Neuron (in vitro differentiated cells): ENCODE measurements around the gene GABBR2.
"Not testable (repeated sequence)": the region's sequence is repeated elsewhere in the genome, so short reads cannot be mapped to it uniquely, and the experiment has no call there.

ENCODE experiments used
- H2AFZ ChIP-seq: one replicate; pipeline ENCODE4 v1.6.1; 2013; ENCODE audit warnings: low read depth, mild to moderate bottlenecking, inconsistent platforms, low read length, moderate library complexity
- H3K27me3 ChIP-seq: one replicate; pipeline ENCODE4 v1.6.1; 2013; ENCODE audit warnings: low read length; ENCODE audit not compliant: insufficient read depth
- H3K36me3 ChIP-seq: one replicate; pipeline ENCODE4 v1.6.1; 2013; ENCODE audit warnings: low read length; ENCODE audit not compliant: insufficient read depth
- H3K4me1 ChIP-seq: one replicate; pipeline ENCODE4 v1.6.1; 2013; ENCODE audit warnings: low read length; ENCODE audit not compliant: insufficient read depth
- H3K4me3 ChIP-seq: 2 replicates; pipeline ENCODE4 v1.5.1; 2013; ENCODE audit warnings: mild to moderate bottlenecking, low read length, moderate library complexity
- H3K9me3 ChIP-seq: one replicate; pipeline ENCODE4 v1.6.1; 2013; ENCODE audit warnings: low read length

Gene GABBR2

GRCh38 chr9:98584853-98585438 lies 123.8 kb downstream of the GABBR2 start:
- not testable (repeated sequence) for H3K9me3 ChIP-seq, H2AFZ ChIP-seq, H3K36me3 ChIP-seq, H3K4me3 ChIP-seq, H3K4me1 ChIP-seq, H3K27me3 ChIP-seq

- H3K36me3 ChIP-seq = no peaks in the 10 kb centered on the region
- H3K4me1 ChIP-seq = no peaks in the 10 kb centered on the region
- H2AFZ ChIP-seq = no peak overlapping the region
- H3K4me3 ChIP-seq = no peak overlapping the region
- H3K9me3 ChIP-seq = no peaks in the 10 kb centered on the region
- H3K27me3 ChIP-seq = no peaks in the 10 kb centered on the region
Measured at GRCh38 chr9:98584059-98584458, 124.7 kb downstream of the GABBR2 start.

DNA sequence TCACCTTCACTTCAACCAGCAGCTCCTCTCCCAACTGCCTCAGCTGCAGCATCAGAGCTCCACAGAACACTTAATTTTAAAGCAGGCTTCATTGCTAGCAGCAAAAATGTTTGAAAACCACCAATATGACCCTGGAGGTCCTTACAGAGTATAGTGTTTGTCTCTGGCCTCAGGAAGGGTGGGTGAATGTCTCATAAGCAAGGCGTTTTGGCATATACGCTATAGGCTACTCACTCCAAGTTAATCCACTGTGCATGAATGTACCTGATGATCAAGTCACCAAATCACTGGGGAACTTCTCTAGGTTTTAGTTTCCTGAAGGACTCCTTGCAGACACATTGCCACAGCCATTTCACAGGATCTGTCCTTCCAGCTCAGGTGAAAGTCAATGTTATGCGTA lies 125.3 kb downstream of the GABBR2 start:
- Histone ChIP-seq H2AFZ (no peak overlapping the region), H3K27me3 (no peaks in the 10 kb centered on the region), H3K9me3 (no peaks in the 10 kb centered on the region), H3K4me3 (no peak overlapping the region), H3K4me1 (no peaks in the 10 kb centered on the region), H3K36me3 (no peaks in the 10 kb centered on the region)

DNA sequence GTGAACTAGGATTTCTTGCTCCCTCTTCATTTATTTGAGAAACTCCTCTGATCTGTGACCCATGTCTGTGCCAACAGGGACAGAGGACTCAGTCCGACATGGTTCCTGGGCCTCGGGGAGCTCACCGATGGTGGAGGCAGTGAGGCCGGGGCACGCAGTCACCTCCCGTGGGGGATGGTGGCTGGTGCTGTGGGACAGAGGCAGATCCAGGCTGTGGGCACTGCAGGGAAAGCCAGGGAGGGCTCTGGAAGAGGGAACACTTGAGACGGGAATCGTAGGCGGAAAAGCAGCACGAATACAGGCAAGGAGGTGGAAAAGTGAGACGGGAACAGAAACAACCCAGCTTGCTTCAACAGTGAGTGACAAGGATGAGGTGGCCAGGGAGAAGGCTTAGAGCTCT lies 127.8 kb downstream of the GABBR2 start:
- no peaks in the 10 kb centered on the region for H3K4me1 ChIP-seq
- H3K4me3 ChIP-seq = no peak overlapping the region
- H3K36me3 ChIP-seq = no peaks in the 10 kb centered on the region
- H3K9me3 ChIP-seq = no peaks in the 10 kb centered on the region
- no peaks in the 10 kb centered on the region for H3K27me3 ChIP-seq
- no peak overlapping the region for H2AFZ ChIP-seq

DNA sequence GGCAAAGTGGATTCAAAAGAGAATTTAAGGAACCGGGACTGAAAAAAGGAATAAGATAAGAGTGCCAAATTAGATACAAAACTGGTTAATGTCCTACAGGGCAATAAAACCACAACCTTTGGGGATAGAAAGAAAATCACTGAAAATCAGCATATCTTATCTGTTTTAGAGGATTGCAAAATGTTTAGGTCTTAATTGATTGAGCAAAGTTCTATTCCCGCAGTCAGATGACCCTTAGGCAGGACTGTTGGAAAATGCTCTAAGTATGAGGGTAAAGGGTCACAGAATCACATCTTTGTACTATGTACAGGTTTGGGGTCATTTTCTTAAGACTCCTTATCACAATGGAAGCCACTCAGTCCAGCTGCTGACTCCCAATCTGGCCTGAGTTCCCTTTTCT lies 129.0 kb downstream of the GABBR2 start:
- H3K4me3 ChIP-seq = no peak overlapping the region
- H3K27me3 ChIP-seq = no peaks in the 10 kb centered on the region
- H2AFZ ChIP-seq = no peak overlapping the region
- no peaks in the 10 kb centered on the region for H3K4me1 ChIP-seq
- no peaks in the 10 kb centered on the region for H3K9me3 ChIP-seq
- no peaks in the 10 kb centered on the region for H3K36me3 ChIP-seq

GRCh38 chr9:98577446-98577845 lies 131.3 kb downstream of the GABBR2 start:
- no peak overlapping the region for H2AFZ ChIP-seq
- H3K36me3 ChIP-seq = no peaks in the 10 kb centered on the region
- no peaks in the 10 kb centered on the region for H3K27me3 ChIP-seq
- no peaks in the 10 kb centered on the region for H3K9me3 ChIP-seq
- no peaks in the 10 kb centered on the region for H3K4me1 ChIP-seq
- H3K4me3 ChIP-seq = no peak overlapping the region

DNA sequence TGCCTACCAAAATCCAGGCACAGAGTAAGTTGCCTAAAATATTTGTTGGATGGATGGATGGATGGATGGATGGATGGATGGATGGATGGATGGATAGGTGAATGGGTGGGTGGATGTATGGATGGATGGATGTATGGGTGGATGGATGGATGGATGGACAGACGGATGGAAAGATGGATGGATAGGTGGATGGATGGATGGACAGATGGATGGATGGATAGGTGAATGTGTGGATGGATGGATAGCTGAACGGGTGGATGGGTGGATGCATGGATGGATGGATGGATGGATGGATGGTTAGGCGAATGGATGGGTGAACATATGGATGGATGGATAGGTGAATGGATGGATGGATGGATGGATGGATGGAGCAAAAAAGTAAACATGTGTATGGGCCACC lies 131.9 kb downstream of the GABBR2 start:
- Histone ChIP-seq H3K27me3 (no peaks in the 10 kb centered on the region), H3K9me3 (no peaks in the 10 kb centered on the region), H2AFZ (no peak overlapping the region), H3K4me3 (no peak overlapping the region), H3K4me1 (no peaks in the 10 kb centered on the region), H3K36me3 (no peaks in the 10 kb centered on the region)

- Histone ChIP-seq H2AFZ (no peak overlapping the region), H3K9me3 (no peaks in the 10 kb centered on the region), H3K4me1 (no peaks in the 10 kb centered on the region), H3K4me3 (no peak overlapping the region), H3K27me3 (no peaks in the 10 kb centered on the region), H3K36me3 (no peaks in the 10 kb centered on the region)
Measured at GRCh38 chr9:98576354-98576753, 132.4 kb downstream of the GABBR2 start.

- H2AFZ ChIP-seq = no peak overlapping the region
- no peaks in the 10 kb centered on the region for H3K27me3 ChIP-seq
- no peaks in the 10 kb centered on the region for H3K36me3 ChIP-seq
- H3K4me3 ChIP-seq = no peak overlapping the region
- H3K4me1 ChIP-seq = no peaks in the 10 kb centered on the region
- no peaks in the 10 kb centered on the region for H3K9me3 ChIP-seq
Measured at GRCh38 chr9:98575379-98576346, 133.1 kb downstream of the GABBR2 start.

DNA sequence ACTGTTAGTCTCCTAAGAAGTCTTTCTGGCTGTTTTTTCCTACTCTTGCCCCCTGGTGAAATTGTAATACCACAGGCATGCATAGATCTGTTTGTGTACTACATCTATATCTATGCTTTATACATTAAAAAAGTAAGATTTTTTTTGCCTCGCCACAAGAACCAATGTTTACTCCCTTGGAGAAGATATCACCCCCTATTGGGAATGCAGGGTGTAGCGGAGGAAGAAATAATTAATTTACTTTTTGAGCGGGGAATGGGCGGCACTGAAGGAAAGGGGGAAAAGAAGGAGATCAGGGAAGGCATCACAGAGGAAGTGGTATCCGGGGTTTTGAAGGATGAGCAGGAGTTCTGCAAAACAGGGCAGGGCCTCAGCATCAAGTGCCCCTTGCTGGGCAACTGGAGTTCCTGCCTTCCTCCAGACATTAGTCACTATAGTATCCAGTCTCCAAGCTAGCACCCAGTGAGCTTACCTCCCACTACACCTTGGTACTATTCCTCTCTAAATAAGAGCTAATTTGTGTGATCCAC lies 134.9 kb downstream of the GABBR2 start:
- no peaks in the 10 kb centered on the region for H3K36me3 ChIP-seq
- H3K4me1 ChIP-seq = no peaks in the 10 kb centered on the region
- no peaks in the 10 kb centered on the region for H3K9me3 ChIP-seq
- H3K4me3 ChIP-seq = no peak overlapping the region
- H2AFZ ChIP-seq = no peak overlapping the region
- H3K27me3 ChIP-seq = no peaks in the 10 kb centered on the region

GRCh38 chr9:98572796-98573195 lies 135.9 kb downstream of the GABBR2 start:
- Histone ChIP-seq H3K27me3 (no peaks in the 10 kb centered on the region), H2AFZ (no peak overlapping the region), H3K36me3 (no peaks in the 10 kb centered on the region), H3K9me3 (no peaks in the 10 kb centered on the region), H3K4me1 (no peaks in the 10 kb centered on the region), H3K4me3 (no peak overlapping the region)

DNA sequence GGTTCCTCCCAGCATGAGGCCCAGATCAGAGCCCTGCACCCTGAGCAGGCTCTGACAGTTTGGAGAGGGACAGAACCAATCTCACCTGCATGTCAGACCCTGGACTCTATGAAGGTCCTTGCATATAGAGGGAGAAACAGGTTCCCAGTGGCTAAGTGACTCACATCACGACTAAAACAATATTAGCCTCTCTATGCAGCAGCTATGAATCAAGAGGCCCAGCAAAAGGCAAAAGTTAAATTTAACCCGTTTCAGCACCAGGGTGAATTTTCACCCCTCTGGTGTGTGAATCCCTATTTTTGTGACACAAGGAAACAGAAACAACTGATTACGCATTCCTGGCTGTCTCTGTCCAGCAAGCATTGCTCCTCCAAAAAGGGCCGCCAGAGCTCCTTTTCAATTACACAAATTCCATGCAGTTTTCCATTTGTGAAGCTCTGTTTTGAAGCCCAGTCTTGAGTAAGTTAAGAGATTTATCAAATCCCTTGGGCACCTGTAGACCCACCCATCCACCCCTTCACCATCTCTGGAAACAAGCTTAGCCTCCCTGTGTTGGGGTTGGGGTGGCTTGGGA lies 136.6 kb downstream of the GABBR2 start:
- no peaks in the 10 kb centered on the region for H3K36me3 ChIP-seq
- no peak overlapping the region for H3K4me3 ChIP-seq
- no peaks in the 10 kb centered on the region for H3K9me3 ChIP-seq
- no peaks in the 10 kb centered on the region for H3K27me3 ChIP-seq
- no peaks in the 10 kb centered on the region for H3K4me1 ChIP-seq
- no peak overlapping the region for H2AFZ ChIP-seq

DNA sequence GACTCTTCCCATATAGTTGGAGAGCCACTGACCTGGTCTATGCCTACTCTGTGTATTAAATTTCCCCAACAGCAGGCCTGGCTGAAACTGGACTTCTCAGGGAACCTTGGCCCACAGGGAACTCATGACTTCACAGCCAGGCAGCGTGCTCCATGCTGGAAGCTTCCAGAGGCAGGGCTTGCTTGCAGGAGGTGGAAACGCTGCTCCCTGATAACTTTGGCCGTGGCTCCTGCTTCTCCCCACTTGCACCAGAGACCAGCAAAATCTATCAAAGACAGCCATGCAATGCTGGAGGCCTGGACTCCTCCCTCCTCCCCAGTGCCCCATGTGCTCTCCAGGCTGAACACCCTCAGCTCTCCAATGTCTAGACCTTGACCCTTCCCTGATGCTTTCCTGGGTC lies 137.1 kb downstream of the GABBR2 start:
- no peak overlapping the region for H2AFZ ChIP-seq
- no peaks in the 10 kb centered on the region for H3K9me3 ChIP-seq
- no peaks in the 10 kb centered on the region for H3K27me3 ChIP-seq
- no peak overlapping the region for H3K4me3 ChIP-seq
- no peaks in the 10 kb centered on the region for H3K4me1 ChIP-seq
- no peaks in the 10 kb centered on the region for H3K36me3 ChIP-seq
